Liver (tissue), 9 donors: ENCODE results near the gene RNF215. TPM values are rescaled to one million over a fixed set of nuclear protein-coding genes. Genes with fewer than 3 reads are reported as not detected.

Source experiments
- DNase-seq: peaks from one replicate; pipeline ENCODE4 v3.0.0-alpha.2; 2017; ENCODE audit warnings: low spot score
- H3K27ac ChIP-seq, 2 donors: one replicate each; pipeline ENCODE4 v1.7.0; 2013; ENCODE audit warnings: inconsistent platforms in 2 of 2, low read length in 2 of 2, control low read depth in 1 of 2, low read depth in 1 of 2, mild to moderate bottlenecking in 1 of 2
- H3K27me3 ChIP-seq, 4 donors: one replicate each; pipeline versions ENCODE4 v1.6.1 to v1.7.0; 2013; ENCODE audit warnings: low read length in 3 of 4, inconsistent platforms in 1 of 4, mild to moderate bottlenecking in 1 of 4, moderate library complexity in 1 of 4; ENCODE audit not compliant: control insufficient read depth in 4 of 4, insufficient read depth in 4 of 4
- H3K36me3 ChIP-seq, 4 donors: one replicate each; pipeline versions ENCODE4 v1.6.1 to v1.7.0; 2013; ENCODE audit warnings: low read length in 3 of 4, mild to moderate bottlenecking in 3 of 4, low read depth in 1 of 4, moderate library complexity in 1 of 4; ENCODE audit not compliant: control insufficient read depth in 4 of 4, insufficient read depth in 3 of 4
- H3K4me1 ChIP-seq, 4 donors: one replicate each; pipeline versions ENCODE4 v1.6.1 to v1.7.0; 2013; ENCODE audit warnings: low read length in 3 of 4, mild to moderate bottlenecking in 3 of 4, moderate library complexity in 1 of 4; ENCODE audit not compliant: control insufficient read depth in 4 of 4, insufficient read depth in 4 of 4
- H3K4me3 ChIP-seq, 3 donors: one replicate each; pipeline versions ENCODE4 v1.6.1 to v1.7.0; 2013; ENCODE audit warnings: low read length in 3 of 3, control low read depth in 1 of 3, low read depth in 1 of 3, mild to moderate bottlenecking in 1 of 3
- H3K9ac ChIP-seq, 2 donors: one replicate each; pipeline ENCODE4 v1.7.0; 2013; ENCODE audit warnings: low read length in 2 of 2, mild to moderate bottlenecking in 2 of 2, moderate library complexity in 2 of 2, control low read depth in 1 of 2, low read depth in 1 of 2
- H3K9me3 ChIP-seq, 4 donors: one replicate each; pipeline versions ENCODE4 v1.6.1 to v1.7.0; 2013; ENCODE audit warnings: low read length in 3 of 4; ENCODE audit not compliant: control insufficient read depth in 4 of 4
- CTCF ChIP-seq: fragments of 150-350 bp; IDR thresholded peaks from 2 replicates; pipeline ENCODE4 v1.5.1; 2017; ENCODE audit warnings: improper control_type of control experiment, low read depth, low read length; ENCODE audit not compliant: missing input control
- FOXA1 ChIP-seq: IDR thresholded peaks from 2 replicates; pipeline ENCODE4 v1.6.1; 2016; ENCODE audit warnings: antibody characterized with exemption
- FOXA2 ChIP-seq: IDR thresholded peaks from 2 replicates; pipeline ENCODE4 v1.6.1; 2016; ENCODE audit warnings: antibody characterized with exemption
- GABPA ChIP-seq, 2 donors: IDR thresholded peaks in 1 of 2; conservative IDR thresholded peaks in 1 of 2; 2 replicates each; pipeline ENCODE4 v1.6.1; 2016; ENCODE audit warnings: antibody characterized with exemption in 2 of 2, mild to moderate bottlenecking in 1 of 2, moderate library complexity in 1 of 2
- HNF4A ChIP-seq, 2 donors: conservative IDR thresholded peaks; 2 replicates each; pipeline ENCODE4 v1.6.1; 2016; ENCODE audit warnings: antibody characterized with exemption in 2 of 2, mild to moderate bottlenecking in 2 of 2
- JUND ChIP-seq, 2 donors: IDR thresholded peaks; 2 replicates each; pipeline ENCODE4 v1.6.1; 2016; ENCODE audit warnings: antibody characterized with exemption in 2 of 2
- NR2F2 ChIP-seq: IDR thresholded peaks from 2 replicates; pipeline ENCODE4 v1.6.1; 2016; ENCODE audit warnings: antibody characterized with exemption
- RAD21 ChIP-seq, 2 donors: IDR thresholded peaks; 2 replicates each; pipeline ENCODE4 v1.6.1; 2016; ENCODE audit warnings: antibody characterized with exemption in 2 of 2, mild to moderate bottlenecking in 2 of 2
- RXRA ChIP-seq, 2 donors: IDR thresholded peaks; 2 replicates each; pipeline ENCODE4 v1.6.1; 2017 to 2018; ENCODE audit warnings: antibody characterized with exemption in 2 of 2, mild to moderate bottlenecking in 1 of 2
- SP1 ChIP-seq: IDR thresholded peaks from 2 replicates; pipeline ENCODE4 v1.6.1; 2018; ENCODE audit warnings: antibody characterized with exemption, mild to moderate bottlenecking
- TAF1 ChIP-seq: conservative IDR thresholded peaks from 2 replicates; pipeline ENCODE4 v1.6.1; 2016; ENCODE audit warnings: antibody characterized with exemption, mild to moderate bottlenecking
- YY1 ChIP-seq: IDR thresholded peaks from 2 replicates; pipeline ENCODE4 v1.6.1; 2016; ENCODE audit warnings: antibody characterized with exemption, mild to moderate bottlenecking
- ZBTB33 ChIP-seq: IDR thresholded peaks from 2 replicates; pipeline ENCODE4 v1.6.1; 2016; ENCODE audit warnings: antibody characterized with exemption
- WGBS: extraction: QIAGEN DNeasy Blood & Tissue Kit; methylation state at CpG from one replicate; pipeline ENCODE4 v1.1.7; 2013; 5-methylcytosine and 5-hydroxymethylcytosine counted together
- polyA plus RNA-seq, 2 donors: library from polyadenylated mRNA; stranded (reverse) in 1 of 2; unstranded in 1 of 2; fragments of 200-250 nt in 1 of 2; fragments of >200 nt in 1 of 2; fragmentation: Nextera tagmentation in 1 of 2; extraction: Ambion mirVana in 1 of 2; gene quantifications; one replicate each; pipeline versions ENCODE4 v1.2.1 to v1.2.3, GENCODE V29; 2013 to 2015
- total RNA-seq, 2 donors: library from RNA; depleted of rRNA; stranded (reverse); fragments of >200 nt; gene quantifications; one replicate each; pipeline ENCODE4 v1.2.3, GENCODE V29; 2014
- TF ChIP-seq, protein P1 (sequence below): IDR thresholded peaks from 2 replicates; pipeline ENCODE4 v1.6.1; 2016; ENCODE audit warnings: antibody characterized with exemption
- donor health status: healthy.
- donor health status: healthy.
- donor health status: healthy.
- donor health status: healthy.
- donor health status: healthy.

Gene RNF215
- total and polyA plus RNA-seq, 4 donors, result 0.71 to 7.3 (median 5.8) TPM

- Histone ChIP-seq H3K4me1 (peaks cover 3 to 74% (median 61%) of the 10 kb centered on the region in 4 donors), H3K27me3 (no peaks in the 10 kb centered on the region), H3K9ac (no peak overlapping the region), H3K9me3 (no peaks in the 10 kb centered on the region), H3K4me3 (no peak overlapping the region), H3K36me3 (peaks cover 8 to 76% (median 59%) of the 10 kb centered on the region in 4 donors), H3K27ac (no peak overlapping the region)
- WGBS, result 85% methylated on average over 3 of the region's 3 CpGs
- no peak for DNase-seq
- TF ChIP-seq GABPA (IDR thresholded peaks at IDR 0.05 in 1 of 2, conservative IDR thresholded peaks at IDR 0.05 in 1 of 2) (no peak), CTCF (no peak), SP1 (no peak), ZBTB33 (no peak), RXRA (IDR thresholded peaks at IDR 0.05) (no peak), JUND (IDR thresholded peaks at IDR 0.05) (no peak), HNF4A (conservative IDR thresholded peaks at IDR 0.05) (no peak), FOXA1 (no peak), TAF1 (no peak), FOXA2 (no peak), RAD21 (IDR thresholded peaks at IDR 0.05) (no peak)
- TF ChIP-seq, protein P1, sequence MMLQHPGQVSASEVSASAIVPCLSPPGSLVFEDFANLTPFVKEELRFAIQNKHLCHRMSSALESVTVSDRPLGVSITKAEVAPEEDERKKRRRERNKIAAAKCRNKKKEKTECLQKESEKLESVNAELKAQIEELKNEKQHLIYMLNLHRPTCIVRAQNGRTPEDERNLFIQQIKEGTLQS, result no peak
These were observed 24.6 kb upstream of the RNF215 start for GRCh38 chr22:30411780-30412179.

DNA sequence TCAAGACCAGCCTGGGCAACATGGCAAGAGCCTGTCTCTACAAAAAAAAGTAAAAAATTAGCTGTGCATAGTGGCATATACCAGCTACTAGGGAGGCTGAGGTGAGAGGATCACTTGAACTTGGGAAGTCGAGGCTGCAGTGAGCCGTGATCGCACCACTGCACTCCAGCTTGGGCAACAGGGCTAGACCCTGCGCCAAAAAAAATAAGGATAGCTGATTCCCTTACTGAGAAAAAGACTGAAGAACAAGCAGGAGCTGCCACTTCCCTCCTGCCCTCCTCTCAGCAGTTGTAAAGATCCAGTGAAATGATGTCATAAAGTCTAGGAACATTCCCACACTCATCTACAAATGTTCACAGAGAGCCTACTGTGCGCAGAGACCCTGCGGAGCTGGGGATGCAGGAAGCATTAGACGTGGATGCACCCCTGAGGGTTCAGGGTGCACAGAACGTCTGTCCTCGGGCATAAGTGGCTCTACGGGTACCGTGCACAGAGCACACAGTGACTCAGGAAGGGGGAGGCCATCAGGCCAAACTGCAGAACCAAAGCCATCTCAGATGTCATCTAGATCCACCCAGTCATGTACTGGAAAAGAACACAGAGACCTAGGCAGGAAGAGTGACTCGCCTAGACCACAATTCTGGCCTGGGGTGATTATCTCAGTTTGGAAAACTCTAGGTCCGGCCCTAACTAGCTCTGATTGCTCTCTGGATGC, 21.3 kb upstream of the RNF215 start:
- H3K4me3 ChIP-seq, result no peak overlapping the region
- no peak overlapping the region for H3K9ac ChIP-seq
- no peaks in the 10 kb centered on the region for H3K9me3 ChIP-seq
- no peaks in the 10 kb centered on the region for H3K27me3 ChIP-seq
- peaks cover 7 to 73% (median 57%) of the 10 kb centered on the region in 4 donors for H3K4me1 ChIP-seq
- DNase-seq, result no peak
- TF ChIP-seq FOXA1 (no peak), HNF4A (conservative IDR thresholded peaks at IDR 0.05) (no peak), SP1 (no peak), YY1 (no peak), NR2F2 (peak; percentile 34), GABPA (IDR thresholded peaks at IDR 0.05 in 1 of 2, conservative IDR thresholded peaks at IDR 0.05 in 1 of 2) (no peak)
- TF ChIP-seq, protein P1, result no peak
- 83% methylated on average over 13 of the region's 13 CpGs for WGBS
- H3K27ac ChIP-seq, result no peak overlapping the region
- peaks cover 8 to 54% (median 44%) of the 10 kb centered on the region in 4 donors for H3K36me3 ChIP-seq
